ENCODE measurements around the gene PAX5.

Gene PAX5

DNA sequence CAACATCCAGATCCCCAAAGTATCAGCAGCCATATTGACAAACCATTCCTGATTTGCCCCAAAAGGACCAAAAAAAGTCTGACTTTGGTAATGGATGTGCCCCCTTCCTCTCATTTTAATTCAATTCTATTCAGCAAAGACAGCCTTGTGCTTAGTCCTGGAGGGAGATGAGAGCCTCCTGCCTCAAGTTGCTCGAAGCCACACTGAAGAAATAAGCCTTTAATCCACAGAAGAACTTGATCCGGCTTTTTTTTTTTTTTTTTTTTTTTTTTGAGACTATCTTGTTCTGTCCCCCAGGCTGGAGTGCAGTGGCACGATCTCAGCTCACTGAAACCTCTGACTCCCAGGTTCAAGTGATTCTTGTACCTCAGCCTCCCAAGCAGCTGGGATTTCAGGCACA is 8.4 kb upstream of the PAX5 start:
- TF ChIP-seq, protein P1, sequence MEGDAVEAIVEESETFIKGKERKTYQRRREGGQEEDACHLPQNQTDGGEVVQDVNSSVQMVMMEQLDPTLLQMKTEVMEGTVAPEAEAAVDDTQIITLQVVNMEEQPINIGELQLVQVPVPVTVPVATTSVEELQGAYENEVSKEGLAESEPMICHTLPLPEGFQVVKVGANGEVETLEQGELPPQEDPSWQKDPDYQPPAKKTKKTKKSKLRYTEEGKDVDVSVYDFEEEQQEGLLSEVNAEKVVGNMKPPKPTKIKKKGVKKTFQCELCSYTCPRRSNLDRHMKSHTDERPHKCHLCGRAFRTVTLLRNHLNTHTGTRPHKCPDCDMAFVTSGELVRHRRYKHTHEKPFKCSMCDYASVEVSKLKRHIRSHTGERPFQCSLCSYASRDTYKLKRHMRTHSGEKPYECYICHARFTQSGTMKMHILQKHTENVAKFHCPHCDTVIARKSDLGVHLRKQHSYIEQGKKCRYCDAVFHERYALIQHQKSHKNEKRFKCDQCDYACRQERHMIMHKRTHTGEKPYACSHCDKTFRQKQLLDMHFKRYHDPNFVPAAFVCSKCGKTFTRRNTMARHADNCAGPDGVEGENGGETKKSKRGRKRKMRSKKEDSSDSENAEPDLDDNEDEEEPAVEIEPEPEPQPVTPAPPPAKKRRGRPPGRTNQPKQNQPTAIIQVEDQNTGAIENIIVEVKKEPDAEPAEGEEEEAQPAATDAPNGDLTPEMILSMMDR (conservative IDR thresholded peaks at IDR 0.05; ENCODE audit: control insufficient read depth, insufficient read depth, low read depth, low read length), result no peak
- H3K4me3 ChIP-seq (ENCODE audit: control insufficient read depth, low read depth, low read length), result no peak overlapping the region
- no peak for DNase-seq (ENCODE audit: low read depth)

- no peak overlapping the region for H3K4me3 ChIP-seq (ENCODE audit: control insufficient read depth, low read depth, low read length)
- TF ChIP-seq, protein P1 (conservative IDR thresholded peaks at IDR 0.05; ENCODE audit: control insufficient read depth, insufficient read depth, low read depth, low read length), result no peak
- DNase-seq (ENCODE audit: low read depth), result no peak
These were observed 6.5 kb upstream of the PAX5 start for GRCh38 chr9:37040508-37041127.

DNA sequence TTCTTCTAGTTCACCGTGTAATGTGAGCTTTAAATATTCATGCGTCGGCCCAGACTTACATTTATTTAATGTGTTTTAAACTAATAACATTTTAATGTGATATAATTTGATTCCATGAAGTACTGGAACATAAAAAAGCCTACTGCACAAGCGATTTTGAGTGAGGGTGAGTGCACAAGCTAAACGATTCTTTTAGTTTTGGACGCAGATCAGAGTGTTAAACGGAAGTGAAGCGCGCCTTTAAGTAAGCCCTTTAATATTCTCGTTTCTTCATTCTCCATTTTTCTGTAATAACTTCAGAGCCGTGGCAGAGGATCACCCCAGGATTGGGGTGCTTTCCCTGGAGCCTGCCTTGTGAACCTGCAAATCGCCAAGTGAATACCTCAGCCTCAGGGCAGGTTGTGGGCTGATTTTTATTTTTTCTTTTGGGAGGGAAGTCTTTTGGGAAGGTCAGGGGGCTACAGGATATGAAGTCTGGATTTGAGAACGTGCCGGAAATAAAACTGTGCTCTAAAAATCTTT is 4.9 kb upstream of the PAX5 start:
- no peak for DNase-seq (ENCODE audit: low read depth)
- H3K4me3 ChIP-seq (ENCODE audit: control insufficient read depth, low read depth, low read length), result no peak overlapping the region
- TF ChIP-seq, protein P1 (conservative IDR thresholded peaks at IDR 0.05; ENCODE audit: control insufficient read depth, insufficient read depth, low read depth, low read length), result no peak

DNA sequence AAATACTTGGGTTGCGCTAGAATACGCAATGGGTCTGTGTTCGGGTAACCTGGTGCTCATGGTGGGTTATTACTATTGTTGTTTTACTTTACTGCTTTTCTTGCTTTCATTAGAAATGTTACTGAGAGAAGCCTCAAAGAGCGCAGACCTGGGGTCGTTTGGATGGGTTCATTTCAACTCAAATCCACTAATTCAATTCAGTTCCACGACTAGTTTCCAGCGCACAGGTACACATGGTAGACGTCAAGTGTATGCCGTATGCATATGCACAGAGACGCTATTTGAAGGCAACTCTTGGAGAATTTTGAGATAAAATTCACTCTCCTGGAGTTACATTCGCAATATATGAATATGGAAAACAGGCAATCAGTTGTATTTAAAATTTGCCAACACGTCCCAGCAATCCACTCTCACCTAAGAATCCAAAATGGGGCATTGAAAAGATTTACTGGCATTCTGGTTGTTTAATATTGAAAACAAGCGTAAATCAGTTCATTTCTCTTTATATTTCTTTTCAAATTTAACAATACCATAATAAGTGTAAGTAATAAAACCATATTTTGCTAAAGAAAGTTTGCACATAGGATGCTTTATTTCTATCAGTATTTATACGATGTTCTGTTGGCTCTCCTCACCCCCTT is 4.4 kb upstream of the PAX5 start:
- TF ChIP-seq, protein P1 (conservative IDR thresholded peaks at IDR 0.05; ENCODE audit: control insufficient read depth, insufficient read depth, low read depth, low read length), result no peak
- no peak for DNase-seq (ENCODE audit: low read depth)
- no peak overlapping the region for H3K4me3 ChIP-seq (ENCODE audit: control insufficient read depth, low read depth, low read length)

DNA sequence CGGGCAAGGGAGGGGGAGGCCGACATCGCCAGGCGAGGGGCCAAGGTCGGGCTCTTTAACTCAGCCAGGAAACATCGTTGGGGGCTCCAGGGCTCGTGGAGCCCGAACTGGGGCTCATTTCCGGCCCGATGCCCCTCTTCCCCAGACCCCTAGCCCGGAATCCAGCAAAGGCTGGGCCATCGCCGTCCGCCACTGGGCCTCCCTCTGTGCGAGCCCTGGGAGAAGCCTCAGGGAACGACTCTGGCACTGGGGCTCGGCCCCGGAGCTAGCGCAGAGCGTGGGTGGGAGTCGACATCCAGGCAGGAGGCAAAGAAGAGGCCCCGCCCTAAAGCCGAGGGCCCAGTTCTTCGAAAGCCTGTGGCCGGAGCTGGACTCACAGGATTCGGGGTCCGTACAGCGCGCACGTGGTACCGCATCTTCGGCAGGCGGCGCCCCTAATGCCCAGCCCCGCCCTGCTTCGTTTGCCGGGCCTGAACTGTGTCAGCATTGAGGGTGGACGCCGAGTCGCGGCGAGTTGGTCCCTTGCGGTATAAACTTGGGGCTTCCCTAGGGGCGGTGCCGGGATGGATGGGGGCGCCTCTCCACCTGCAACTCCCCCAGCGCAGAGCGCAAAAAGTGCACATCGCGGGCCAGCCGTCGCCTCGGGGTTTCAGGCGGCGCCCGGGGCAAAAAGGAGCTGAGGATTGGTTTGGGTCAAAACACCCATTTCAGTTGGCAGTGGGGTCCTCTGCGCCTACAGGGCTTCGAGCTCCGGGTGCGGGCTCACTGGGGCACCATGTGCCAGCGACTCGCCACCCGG is 3.6 kb upstream of the PAX5 start:
- DNase-seq (ENCODE audit: low read depth), result no peak
- H3K4me3 ChIP-seq (ENCODE audit: control insufficient read depth, low read depth, low read length), result peak overlapping the region; percentile 38
- TF ChIP-seq, protein P1 (conservative IDR thresholded peaks at IDR 0.05; ENCODE audit: control insufficient read depth, insufficient read depth, low read depth, low read length), result no peak

DNA sequence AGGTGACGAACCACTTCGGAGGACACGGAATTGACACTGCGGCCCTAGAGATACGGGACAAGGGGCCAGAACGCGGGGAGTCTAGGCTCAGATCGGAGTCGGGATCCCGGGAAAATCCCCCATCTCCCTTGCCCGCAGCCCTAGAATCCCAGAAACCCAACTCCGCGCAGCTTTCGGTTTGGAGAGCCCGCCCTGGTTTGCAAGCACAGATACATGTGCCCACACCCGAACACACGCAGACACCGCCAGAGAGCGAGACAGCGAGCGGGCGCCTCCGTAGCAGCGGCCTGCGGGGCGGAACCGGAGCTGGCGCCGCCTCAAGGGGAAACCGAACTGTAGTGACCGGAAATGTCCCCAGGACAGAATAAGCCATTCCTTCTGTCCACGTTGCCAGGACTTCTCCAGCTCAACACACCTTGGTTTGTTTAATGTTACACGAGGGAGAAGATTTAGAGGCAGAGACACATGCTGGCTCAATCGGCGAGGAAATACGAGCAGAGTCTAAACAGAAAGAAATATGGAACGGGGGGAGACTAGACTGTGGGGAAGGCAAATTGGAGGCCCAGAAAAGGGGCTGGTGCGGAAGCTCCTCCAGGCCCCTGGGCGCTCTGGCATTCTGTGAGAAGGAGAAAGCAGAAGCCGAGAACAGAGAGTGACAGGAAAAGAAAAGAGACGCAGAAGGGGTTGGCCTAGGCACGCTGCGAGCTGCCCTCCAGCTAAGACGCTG is 2.9 kb upstream of the PAX5 start:
- no peak for DNase-seq (ENCODE audit: low read depth)
- TF ChIP-seq, protein P1 (conservative IDR thresholded peaks at IDR 0.05; ENCODE audit: control insufficient read depth, insufficient read depth, low read depth, low read length), result no peak
- H3K4me3 ChIP-seq (ENCODE audit: control insufficient read depth, low read depth, low read length), result peak overlapping the region; percentile 38

Data from fibroblast of mammary gland (primary cell).